ENCODE measurements around the gene TMEM270. TPM values are rescaled to one million over a fixed set of nuclear protein-coding genes. Genes with fewer than 3 reads are reported as not detected.
"Not testable (repeated sequence)": the region's sequence is repeated elsewhere in the genome, so short reads cannot be mapped to it uniquely, and the experiment has no call there.

The TMEM270 gene
- polyA plus RNA-seq, 1 donor from 2014 or later = not detected

DNA sequence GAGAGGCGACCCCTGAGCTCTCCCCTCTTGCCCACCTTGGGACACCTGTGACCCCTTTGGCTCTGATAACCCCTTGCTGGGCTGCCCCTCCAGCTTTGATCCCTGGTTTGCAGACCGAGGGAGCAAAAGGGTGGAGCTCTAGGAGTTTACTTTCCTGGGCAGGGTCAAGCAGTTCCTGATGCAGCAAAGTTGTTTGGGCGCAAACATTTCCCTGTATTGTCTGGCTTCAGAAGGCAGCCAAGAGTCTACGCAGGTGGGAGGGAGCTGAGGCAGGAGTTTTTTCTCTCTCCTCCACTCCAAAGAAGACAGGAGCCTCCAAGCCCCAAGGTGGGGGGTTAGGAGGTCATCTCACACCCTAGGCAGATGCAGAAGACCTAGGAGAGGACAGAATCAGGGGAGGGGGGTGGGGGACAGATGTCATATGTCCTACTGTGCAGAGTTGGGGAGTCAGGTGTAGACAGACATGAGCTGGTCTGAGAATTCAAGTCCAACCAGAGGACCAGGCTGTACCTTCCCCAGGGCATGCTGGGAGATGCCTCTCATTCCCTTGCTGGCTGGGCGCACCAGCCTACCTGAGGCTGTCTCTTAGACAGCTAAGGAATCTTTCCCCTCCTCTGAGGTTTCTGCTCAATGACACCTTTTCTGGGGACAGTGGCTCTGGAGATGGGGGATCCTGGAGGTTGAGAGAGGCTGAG lies 20.5 kb downstream of the TMEM270 start:
- TF ChIP-seq MXI1 (conservative IDR thresholded peaks at IDR 0.05; ENCODE audit: poor library complexity, severe bottlenecking) (no peak), TAF1 (IDR thresholded peaks at IDR 0.05; ENCODE audit: low read depth) (no peak), SMC3 (conservative IDR thresholded peaks at IDR 0.05; ENCODE audit: poor library complexity) (no peak)
- H3K4me3 ChIP-seq (ENCODE audit: low read length) = no peak overlapping the region
- no peaks in the 10 kb centered on the region for H3K9me2 ChIP-seq (ENCODE audit: insufficient read depth, low read length)
- H3K36me3 ChIP-seq (ENCODE audit: insufficient read depth, low read length) = no peaks in the 10 kb centered on the region
- H4K20me1 ChIP-seq (ENCODE audit: insufficient read depth) = no peaks in the 10 kb centered on the region
- H3K4me2 ChIP-seq (ENCODE audit: low read length) = no peak overlapping the region
- no peaks in the 10 kb centered on the region for H3F3A ChIP-seq (ENCODE audit: insufficient read depth, low read length, poor library complexity, severe bottlenecking)
- no peak overlapping the region for H3K9ac ChIP-seq (ENCODE audit: low read length)
- no peak overlapping the region for H3K27ac ChIP-seq (ENCODE audit: low read length)
- H2AFZ ChIP-seq (ENCODE audit: low read depth, low read length) = no peak overlapping the region
- H3K27me3 ChIP-seq (ENCODE audit: insufficient read depth, low read depth, low read length) = no peaks in the 10 kb centered on the region
- no peaks in the 10 kb centered on the region for H3K79me2 ChIP-seq (replicated peaks; ENCODE audit: insufficient read depth, low read length)
- H3K9me3 ChIP-seq (ENCODE audit: low read length) = no peaks in the 10 kb centered on the region

DNA sequence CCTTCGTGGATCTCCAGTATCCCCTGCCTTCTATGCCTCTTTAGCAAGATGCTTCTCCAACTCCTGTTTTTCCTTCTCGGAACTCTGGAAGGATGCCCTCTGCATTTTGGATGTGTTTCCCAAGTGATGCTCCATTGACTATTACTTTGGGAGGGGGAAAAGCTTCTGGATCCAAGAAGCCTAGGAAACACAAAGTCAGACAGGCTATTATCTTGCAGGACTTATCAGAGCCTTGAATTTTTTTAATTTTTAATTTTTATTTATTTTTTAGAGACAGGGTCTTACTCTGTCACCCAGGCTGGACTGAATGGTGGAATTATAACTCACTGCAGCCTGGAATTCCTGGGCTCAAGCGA lies 21.1 kb downstream of the TMEM270 start:
- Histone ChIP-seq H3K9ac (ENCODE audit: low read length) (no peak overlapping the region), H3K79me2 (replicated peaks; ENCODE audit: insufficient read depth, low read length) (no peaks in the 10 kb centered on the region), H2AFZ (ENCODE audit: low read depth, low read length) (no peak overlapping the region), H3K4me2 (ENCODE audit: low read length) (no peak overlapping the region), H4K20me1 (ENCODE audit: insufficient read depth) (no peaks in the 10 kb centered on the region), H3K9me2 (ENCODE audit: insufficient read depth, low read length) (no peaks in the 10 kb centered on the region), H3K27ac (ENCODE audit: low read length) (no peak overlapping the region), H3K27me3 (ENCODE audit: insufficient read depth, low read depth, low read length) (no peaks in the 10 kb centered on the region), H3K4me3 (ENCODE audit: low read length) (no peak overlapping the region), H3F3A (ENCODE audit: insufficient read depth, low read length, poor library complexity, severe bottlenecking) (no peaks in the 10 kb centered on the region), H3K36me3 (ENCODE audit: insufficient read depth, low read length) (no peaks in the 10 kb centered on the region), H3K9me3 (ENCODE audit: low read length) (no peaks in the 10 kb centered on the region)
- no peak for TF ChIP-seq REST (IDR thresholded peaks at IDR 0.05; ENCODE audit: borderline replicate concordance)
- no peak for TF ChIP-seq TAF1 (IDR thresholded peaks at IDR 0.05; ENCODE audit: low read depth)
- no peak for TF ChIP-seq CTCF (IDR thresholded peaks at IDR 0.05; ENCODE audit: poor library complexity, severe bottlenecking)
- TF ChIP-seq EZH2 (IDR thresholded peaks at IDR 0.05; ENCODE audit: borderline replicate concordance, insufficient read depth, low read length, poor library complexity, severe bottlenecking) = no peak
- TF ChIP-seq EP300 (conservative IDR thresholded peaks at IDR 0.05; ENCODE audit: poor library complexity, severe bottlenecking) = no peak
- no peak for TF ChIP-seq MXI1 (conservative IDR thresholded peaks at IDR 0.05; ENCODE audit: poor library complexity, severe bottlenecking)
- TF ChIP-seq SMC3 (conservative IDR thresholded peaks at IDR 0.05; ENCODE audit: poor library complexity) = no peak
- no peak for TF ChIP-seq POLR2AphosphoS5 (IDR thresholded peaks at IDR 0.05)

DNA sequence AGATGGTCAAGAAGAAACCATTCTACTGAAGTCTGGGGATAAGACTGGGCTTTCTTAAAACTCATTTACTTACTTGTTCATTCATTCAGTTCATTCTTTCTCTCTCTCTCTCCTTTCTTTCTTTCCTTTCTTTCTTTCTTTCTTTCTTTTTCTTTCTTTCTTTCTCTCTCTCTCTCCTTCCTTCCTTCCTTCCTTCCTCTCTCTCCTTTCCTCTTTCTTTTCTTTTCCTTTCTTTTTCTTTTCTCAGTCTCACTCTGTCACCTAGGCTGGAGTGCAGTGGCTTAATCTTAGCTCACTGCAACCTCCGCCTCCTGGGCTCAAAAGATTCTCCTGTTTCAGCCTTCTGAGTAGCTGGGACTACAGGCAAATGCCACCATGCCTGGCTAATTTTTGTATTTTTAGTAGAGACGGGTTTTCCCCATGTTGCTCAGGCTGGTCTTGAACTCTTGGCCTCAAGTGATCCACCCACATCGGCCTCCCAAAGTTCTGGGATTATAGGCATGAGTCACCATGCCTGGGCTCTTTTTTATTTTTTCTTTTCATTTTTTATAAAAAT lies 24.0 kb downstream of the TMEM270 start:
- not testable (repeated sequence) for H2AFZ ChIP-seq (ENCODE audit: low read depth, low read length); H3K9me2 ChIP-seq (ENCODE audit: insufficient read depth, low read length); H3K9me3 ChIP-seq (ENCODE audit: low read length); H3F3A ChIP-seq (ENCODE audit: insufficient read depth, low read length, poor library complexity, severe bottlenecking); H3K27me3 ChIP-seq (ENCODE audit: insufficient read depth, low read depth, low read length); H3K4me2 ChIP-seq (ENCODE audit: low read length); H3K27ac ChIP-seq (ENCODE audit: low read length); H3K79me2 ChIP-seq (replicated peaks; ENCODE audit: insufficient read depth, low read length); H3K9ac ChIP-seq (ENCODE audit: low read length); H4K20me1 ChIP-seq (ENCODE audit: insufficient read depth); H3K4me3 ChIP-seq (ENCODE audit: low read length); H3K36me3 ChIP-seq (ENCODE audit: insufficient read depth, low read length)

All from neural cell (in vitro differentiated cells).